ENCODE data around the gene LINC00237. TPM values are rescaled to one million over a fixed set of nuclear protein-coding genes. Genes with fewer than 3 reads are reported as not detected.

LINC00237 gene
- total and polyA plus RNA-seq, 9 of the 15 experiments (the other 6 are each of a cell fraction or from before 2014, with no cell fraction given): not detected

- H3K9me1 ChIP-seq (ENCODE audit: control insufficient read depth, insufficient read depth, low read length): no peaks in the 10 kb centered on the region
- intact Hi-C loops (cut with micrococcal nuclease) (no loop called here), in situ Hi-C loops (cut with MboI) (no loop called here)
- H3K79me2 ChIP-seq (ENCODE audit: control insufficient read depth, insufficient read depth, low read length): no peaks in the 10 kb centered on the region
- no peaks in the 10 kb centered on the region; a peak in 2 of 5 replicates for H3K27me3 ChIP-seq (ENCODE audit: control insufficient read depth in 2 of 2, insufficient read depth in 2 of 2, low read length in 2 of 2)
- ChIA-PET POLR2A (no interaction called here), CTCF (ENCODE audit: low intra/inter-chr PET ratio) (no interaction called here)
- peak overlapping the region; percentile 36 for H3K4me2 ChIP-seq (ENCODE audit: insufficient read depth, low read length)
- FAIRE-seq: peak; percentile 85
- H3K27ac ChIP-seq (ENCODE audit: extremely low read depth, low read depth, low read length): no peak overlapping the region
- peak; percentile 87 for ATAC-seq
- H4K20me1 ChIP-seq (replicated peaks; ENCODE audit: control insufficient read depth, insufficient read depth, low read length): no peaks in the 10 kb centered on the region
- H3K4me3 ChIP-seq: no peak overlapping the region
- no peaks in the 10 kb centered on the region for H3K9me3 ChIP-seq (replicated peaks; ENCODE audit: control insufficient read depth, insufficient read depth, low read depth, low read length)
- BruUV-seq (replicated peaks): no TSS peak
- no peak overlapping the region for H3K9ac ChIP-seq (ENCODE audit: insufficient read depth in 1 of 2, low read depth in 2 of 2, low read length in 2 of 2)
- WGBS (ENCODE audit: insufficient coverage, low coverage, missing lambda C conversion rate): 0% methylated on average over 6 of the region's 10 CpGs
- peaks cover 0 to 8% of the 10 kb centered on the region in 2 experiments; a peak in 3 of 5 replicates for H3K4me1 ChIP-seq (replicated peaks in 1 of 2; ENCODE audit: control insufficient read depth in 2 of 2, insufficient read depth in 2 of 2, low read length in 2 of 2)
- peak overlapping the region; percentile 76 for H2AFZ ChIP-seq (ENCODE audit: low read depth, low read length)
- H3K36me3 ChIP-seq (ENCODE audit: control insufficient read depth, insufficient read depth, low read length): no peaks in the 10 kb centered on the region
- DNase-seq (ENCODE audit: extremely low read depth in 1 of 4, low spot score in 3 of 4): peak; percentile 13 to 57 (median 23)
- TF ChIP-seq GTF2E2 (tag; IDR thresholded peaks at IDR 0.05) (no peak), PHF21A (IDR thresholded peaks at IDR 0.05; ENCODE audit: borderline replicate concordance, low read depth) (no peak), MXI1 (IDR thresholded peaks at IDR 0.05; ENCODE audit: low read depth, low read length) (no peak), MYC (IDR thresholded peaks at IDR 0.05; ENCODE audit: low read depth, low read length) (no peak), MYC (CRISPR knock-in tag; IDR thresholded peaks at IDR 0.05; ENCODE audit: borderline replicate concordance, low read depth) (no peak), NR1H2 (CRISPR knock-in tag; IDR thresholded peaks at IDR 0.05) (no peak), USF2 (CRISPR knock-in tag; IDR thresholded peaks at IDR 0.05) (peak; percentile 92), ILK (tag; IDR thresholded peaks at IDR 0.05; ENCODE audit: borderline replicate concordance, low read depth) (no peak), FOSL1 (tag; conservative IDR thresholded peaks at IDR 0.05) (no peak), ZMIZ1 (IDR thresholded peaks at IDR 0.05; ENCODE audit: low read depth in 2 of 2, low read length in 2 of 2) (no peak), HNRNPH1 (optimal IDR thresholded peaks at IDR 0.05; ENCODE audit: low read depth, low read length) (no peak), POLR2AphosphoS5 (IDR thresholded peaks at IDR 0.05; ENCODE audit: control insufficient read depth, insufficient read depth, low read depth, low read length) (no peak), HCFC1 (IDR thresholded peaks at IDR 0.05; ENCODE audit: low read depth, low read length) (peak; percentile 92), ZFP30 (CRISPR knock-in tag; IDR thresholded peaks at IDR 0.05; ENCODE audit: borderline replicate concordance) (no peak), KDM1A (IDR thresholded peaks at IDR 0.05) (no peak), ZNF280B (CRISPR knock-in tag; IDR thresholded peaks at IDR 0.05) (no peak)
Observed at GRCh38 chr20:21096321-21097043, 9.7 kb downstream of the LINC00237 start.
